ENCODE data around the gene CD6.

CD6 gene

DNA sequence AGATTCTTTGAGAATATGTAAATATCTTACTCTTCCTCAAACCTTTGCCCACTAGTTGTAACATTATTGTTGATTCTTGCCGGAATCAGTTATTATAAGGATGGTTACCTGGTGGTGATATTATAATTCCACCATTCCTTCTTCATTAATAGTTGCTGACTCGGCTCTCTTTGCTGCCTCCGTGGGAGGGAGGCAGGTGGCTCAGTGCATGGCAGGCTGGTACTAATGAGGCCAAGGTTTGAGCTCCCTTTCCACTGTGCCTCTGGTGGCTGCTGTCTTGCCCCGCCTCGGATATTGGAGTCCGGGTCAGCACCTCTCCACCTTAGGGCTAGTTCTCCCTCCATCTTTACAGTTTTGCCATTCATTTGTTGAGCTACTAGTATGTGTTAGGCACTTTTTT, 12.7 kb downstream of the CD6 start:
- DNase-seq (ENCODE audit: low spot score) = no peak

DNA sequence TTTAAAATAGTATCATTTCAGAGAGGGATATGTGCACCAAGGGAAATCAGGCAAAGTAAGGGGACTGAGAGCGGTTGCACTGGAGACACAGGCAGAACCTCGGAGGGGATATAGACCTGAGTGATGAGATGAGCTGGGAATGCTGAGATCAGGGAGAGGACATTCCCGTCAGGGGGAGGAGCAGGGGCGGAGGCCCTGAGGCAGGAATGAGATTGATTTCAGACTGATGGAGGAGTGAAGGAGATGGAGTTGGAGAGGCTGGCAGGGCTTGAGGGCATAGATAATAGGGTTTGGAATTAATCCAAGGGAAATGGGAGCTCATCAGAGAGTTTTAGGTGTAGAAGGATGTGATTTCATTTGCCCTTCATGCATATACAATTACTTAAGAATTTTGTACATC, 13.2 kb downstream of the CD6 start:
- DNase-seq (ENCODE audit: low spot score) = no peak

DNA sequence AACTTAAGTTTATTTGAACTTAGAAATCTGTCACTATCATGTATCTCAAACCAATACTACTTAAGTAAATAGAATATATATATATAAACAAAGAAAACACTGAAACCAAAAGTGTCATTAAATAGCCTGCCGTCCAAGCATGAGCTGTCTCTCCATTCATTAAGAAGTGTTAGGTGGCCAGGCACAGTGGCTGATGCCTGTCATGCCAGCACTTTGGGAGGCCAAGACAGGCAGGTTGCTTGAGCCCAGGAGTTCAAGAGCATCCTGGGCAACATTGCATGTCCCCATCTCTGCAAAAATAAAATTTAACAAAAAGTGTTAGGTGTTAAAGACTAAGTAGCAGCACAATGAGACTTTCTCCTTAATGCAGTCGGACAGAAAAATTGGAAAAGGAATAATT, 14.0 kb downstream of the CD6 start:
- no peak for DNase-seq (ENCODE audit: low spot score)

DNA sequence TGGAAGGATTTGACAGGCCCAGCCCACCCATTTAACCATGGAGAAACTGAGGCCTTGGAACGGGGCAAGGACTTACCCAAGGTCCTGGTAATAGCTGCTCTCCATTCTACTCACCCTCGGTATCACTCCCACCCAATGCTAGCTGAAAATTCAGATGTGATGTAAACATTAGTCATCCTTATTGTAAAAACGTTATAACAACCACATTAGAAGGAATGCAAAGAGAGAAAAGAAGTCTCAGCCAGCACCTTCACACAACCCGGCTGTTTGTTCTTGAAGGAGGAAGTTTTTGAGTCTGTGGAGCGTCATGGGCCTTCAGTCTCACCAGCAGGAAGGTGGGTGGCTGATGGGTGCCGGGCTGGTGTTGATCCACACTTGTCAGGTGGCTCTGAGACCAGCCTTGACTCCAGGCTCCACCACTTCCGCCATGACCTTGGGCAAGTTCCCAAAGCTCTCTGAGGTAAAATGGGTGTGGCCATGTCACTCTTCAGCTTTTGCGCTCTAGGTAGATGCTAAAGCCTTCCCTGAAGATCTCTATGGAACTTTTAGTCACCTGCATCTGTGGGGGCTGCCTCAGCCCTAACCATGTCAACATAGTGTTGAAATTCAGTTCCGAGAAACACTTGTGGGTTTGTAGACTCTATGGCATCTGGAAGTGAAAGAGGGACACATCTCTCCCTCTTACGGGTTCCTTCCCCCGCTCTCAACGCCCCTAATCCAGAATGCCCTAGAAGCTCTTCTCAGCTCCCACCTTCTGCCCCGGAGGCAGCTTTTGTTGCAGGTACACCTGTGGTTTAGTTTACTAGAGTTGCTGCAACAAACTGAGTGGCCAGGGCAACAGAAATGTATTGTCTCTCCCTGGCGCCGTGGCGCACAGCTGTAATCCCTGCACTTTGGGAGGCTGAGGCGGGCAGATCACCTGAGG, 14.8 kb downstream of the CD6 start:
- DNase-seq (ENCODE audit: low spot score) = no peak

DNA sequence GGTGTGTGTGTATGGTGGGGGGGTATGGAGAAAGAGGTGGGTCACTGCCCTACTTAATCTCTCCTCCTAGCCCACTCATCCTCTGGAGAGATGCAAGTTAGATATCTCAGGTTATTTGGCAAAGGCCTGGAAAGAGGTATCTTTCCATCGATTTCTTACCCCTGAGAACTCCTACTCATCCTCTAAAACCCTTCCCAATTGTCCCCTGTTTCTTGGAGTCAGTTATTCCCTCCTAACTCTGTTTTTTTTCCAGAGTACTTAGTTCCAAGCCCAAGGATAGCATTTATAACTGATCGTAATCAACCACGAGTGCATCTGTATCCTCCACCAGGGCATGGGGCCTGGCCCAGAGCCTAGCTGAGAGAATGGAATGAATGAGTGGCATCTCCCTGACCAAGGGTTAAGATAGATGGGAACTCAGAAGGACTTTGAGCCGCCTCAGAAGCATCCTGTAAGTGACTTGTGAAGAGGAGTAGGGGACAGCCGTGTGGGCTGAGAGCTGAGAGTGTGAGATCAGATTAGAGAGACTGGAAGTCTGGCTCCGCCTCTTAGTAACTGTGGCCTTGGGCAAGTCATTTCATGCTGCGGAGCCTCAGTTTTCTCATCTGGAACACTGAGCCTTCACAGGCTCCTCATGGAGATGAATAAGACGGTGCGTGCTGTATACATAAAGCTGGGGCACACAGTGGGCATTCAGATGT, 16.2 kb downstream of the CD6 start:
- no peak for DNase-seq (ENCODE audit: low spot score)

DNA sequence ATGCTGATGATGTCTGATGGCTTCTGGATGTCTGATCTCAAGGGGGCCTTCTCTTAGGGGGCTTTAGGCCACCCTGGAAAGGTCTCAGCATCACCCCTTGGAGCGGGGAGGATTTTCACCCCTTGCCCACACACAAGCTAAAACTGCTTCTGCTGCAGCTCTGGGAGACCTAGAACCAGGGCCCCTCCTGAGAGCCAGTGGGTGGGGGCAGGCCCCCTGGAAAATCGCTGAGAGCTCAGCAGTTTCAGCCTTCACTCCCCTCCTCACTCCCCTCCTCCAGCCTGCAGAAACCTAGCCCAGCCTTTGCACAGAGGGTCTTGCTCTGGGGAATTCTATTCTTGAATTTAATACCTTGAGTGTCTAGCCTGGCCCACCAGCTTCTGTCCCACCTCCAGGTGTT, 17.2 kb downstream of the CD6 start:
- DNase-seq (ENCODE audit: low spot score) = no peak

DNA sequence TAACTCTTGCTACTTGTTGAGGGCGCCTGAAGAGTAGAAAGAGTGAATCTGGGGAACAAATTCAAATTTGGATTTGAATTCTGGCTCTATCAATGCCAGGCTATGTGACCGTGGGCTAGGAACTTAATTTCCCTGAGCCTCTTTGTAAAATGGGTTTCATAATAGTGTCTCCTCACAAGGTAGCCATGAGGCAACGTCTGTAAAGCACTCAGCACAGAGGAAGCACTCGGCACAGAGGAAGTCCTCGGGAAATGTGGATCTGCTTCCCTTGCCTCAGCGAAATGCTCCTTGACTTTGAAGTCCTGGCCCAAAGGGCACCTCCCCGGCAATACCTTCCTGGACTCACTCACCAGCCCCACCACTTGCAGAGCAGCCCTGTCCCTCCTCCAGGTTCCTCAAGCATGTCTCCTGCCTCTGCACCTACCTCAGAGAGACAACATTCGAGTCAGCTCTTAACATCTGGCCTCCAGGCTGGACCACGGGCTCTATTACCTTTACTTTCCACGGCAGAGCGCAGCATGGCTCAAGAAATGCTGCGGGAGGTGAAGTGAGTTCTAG, 17.7 kb downstream of the CD6 start:
- no peak for DNase-seq (ENCODE audit: low spot score)

DNA sequence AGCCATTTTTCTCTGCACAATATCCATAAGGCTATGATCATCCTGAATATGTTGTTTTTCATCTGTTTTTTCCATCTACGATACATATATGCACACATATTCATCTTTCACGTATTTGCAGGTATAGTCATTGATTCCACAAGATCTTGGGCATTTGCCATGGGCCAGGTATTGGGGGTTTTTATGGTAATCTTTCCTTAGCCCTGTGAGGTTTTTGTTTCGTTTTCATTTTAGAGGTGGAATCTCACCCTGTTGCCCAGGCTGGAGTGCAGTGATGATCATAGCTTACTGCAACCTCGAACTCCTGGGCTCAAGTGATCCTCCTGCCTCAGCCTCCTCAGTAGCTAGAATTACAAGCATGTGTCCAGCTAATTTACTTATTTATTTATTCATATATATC, 20.0 kb downstream of the CD6 start:
- DNase-seq (ENCODE audit: low spot score) = no peak

DNA sequence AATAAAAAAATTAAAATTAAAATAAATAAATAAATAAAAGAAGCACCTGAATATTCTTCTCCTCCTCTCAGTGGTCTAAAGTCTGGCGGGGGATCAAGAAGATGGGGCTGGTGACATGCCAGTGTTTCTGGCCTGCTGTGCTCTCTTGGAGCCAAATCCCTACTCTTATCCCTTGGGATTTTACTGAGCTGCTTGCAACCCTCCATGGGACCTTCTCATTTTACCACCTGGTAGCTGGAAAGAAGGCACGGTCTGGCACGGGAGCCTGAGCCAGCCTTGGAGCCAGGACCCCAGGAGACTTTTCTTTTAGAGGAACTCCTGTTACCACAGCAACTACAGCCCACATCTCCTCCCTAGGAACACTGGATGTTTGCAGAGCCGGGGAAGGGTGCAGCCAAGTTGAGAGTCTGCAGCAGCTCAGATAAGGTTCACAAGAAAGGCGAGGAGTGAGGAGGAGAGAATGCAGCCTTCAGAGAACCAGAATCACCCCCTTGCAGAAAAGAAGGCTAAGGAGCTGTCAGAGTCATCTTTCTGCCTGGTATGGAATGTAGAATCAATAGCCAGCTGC, 21.4 kb downstream of the CD6 start:
- DNase-seq (ENCODE audit: low spot score) = no peak

DNA sequence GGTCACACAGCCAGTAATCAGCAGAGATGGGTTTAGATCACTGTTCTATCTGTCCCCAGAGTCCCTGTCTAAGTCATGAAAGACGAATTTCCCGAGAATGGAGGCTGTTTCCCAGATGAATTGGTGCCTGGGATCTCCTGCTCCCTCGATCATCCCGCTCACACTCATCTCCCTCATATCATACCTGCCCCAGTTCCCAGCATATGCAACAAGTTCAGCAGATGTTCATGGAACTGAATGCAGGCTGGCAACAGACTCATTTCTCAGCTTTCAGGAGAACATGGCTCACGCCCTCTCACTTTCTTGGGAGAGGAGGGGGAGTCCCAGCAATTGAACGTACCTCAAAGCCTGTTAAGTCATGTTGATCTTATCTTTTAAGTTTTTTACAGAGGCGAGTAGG, 22.1 kb downstream of the CD6 start:
- no peak for DNase-seq (ENCODE audit: low spot score)

DNA sequence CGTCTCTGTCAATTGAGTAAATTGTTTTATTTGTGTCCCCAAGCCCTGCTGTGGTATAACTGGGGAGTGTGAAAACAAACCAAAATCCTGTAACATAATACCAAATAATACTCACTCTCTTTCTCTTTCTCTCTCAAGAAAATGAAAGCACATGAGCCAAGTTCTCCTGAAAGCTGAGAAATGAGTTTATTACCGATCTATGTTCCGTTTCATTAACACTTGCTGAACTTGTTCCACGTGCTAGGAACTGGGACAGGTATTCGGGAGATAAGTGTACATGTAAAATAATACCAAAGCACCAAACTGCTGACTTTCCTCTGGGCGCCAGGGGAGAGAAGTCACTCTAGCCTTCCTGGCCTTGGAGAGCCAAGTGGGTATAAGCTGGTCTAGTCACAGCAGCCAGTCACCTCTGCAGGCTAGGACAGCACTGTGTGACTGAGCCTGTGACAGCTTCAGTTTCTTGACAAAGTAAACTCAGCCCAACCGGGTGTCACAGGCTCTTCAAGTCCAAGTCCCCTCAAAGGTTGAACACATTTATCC, 23.1 kb downstream of the CD6 start:
- DNase-seq (ENCODE audit: low spot score) = no peak

DNA sequence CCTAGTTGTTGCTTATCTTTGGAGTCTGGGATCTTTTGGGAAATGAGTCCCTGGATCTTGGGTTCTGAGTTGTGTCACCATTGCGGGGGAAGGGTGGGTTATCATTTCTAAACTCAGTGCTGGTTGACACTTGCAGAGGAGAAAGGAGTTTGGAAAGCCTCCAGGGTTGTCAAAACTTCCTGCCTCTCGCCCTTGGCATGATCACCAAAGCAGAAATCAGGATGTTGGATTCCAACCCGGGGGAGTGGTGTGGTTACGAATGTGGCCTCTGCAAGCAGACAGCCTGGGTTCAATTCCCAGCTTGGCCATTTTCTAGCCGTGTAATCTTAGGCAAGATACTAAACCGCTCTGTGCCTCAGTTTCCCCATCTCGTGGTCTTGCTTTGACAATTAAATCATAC, 24.3 kb downstream of the CD6 start:
- DNase-seq (ENCODE audit: low spot score) = no peak

DNA sequence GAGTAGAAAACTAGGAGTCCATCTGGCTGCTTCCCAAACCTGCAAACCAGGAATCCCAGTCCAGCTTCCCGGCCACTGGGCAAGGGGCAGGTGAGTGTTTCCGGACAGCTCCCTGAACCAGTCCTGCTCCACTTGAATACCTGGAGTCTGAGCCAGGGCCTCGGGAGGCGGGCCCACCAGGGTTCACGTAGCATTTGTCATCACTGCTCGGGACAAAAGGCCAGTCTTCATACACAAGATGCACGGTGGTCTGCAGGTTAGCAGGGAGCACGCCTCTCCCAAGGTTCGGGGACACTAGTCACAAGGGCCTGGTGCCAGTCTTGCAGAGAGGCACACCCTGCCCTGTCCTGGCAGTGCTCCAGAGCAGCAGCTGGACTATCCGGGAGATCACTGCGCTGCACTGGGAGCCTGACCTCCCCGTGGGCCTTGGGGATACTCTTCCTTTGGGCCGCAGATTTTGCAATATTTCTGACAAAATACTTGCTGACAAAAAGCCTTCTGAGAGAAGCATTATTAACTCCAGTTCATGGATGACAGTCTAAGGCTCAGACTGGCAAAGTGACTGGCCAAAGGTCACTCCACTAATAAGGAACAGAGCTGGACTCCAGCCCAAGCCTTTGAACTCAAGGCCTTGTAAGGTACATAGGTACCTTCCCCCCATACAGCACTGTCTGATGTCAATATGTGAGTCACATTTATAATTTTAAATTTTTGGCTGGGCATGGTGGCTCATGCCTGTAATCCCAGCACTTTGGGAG, 25.1 kb downstream of the CD6 start:
- DNase-seq (ENCODE audit: low spot score) = no peak

DNA sequence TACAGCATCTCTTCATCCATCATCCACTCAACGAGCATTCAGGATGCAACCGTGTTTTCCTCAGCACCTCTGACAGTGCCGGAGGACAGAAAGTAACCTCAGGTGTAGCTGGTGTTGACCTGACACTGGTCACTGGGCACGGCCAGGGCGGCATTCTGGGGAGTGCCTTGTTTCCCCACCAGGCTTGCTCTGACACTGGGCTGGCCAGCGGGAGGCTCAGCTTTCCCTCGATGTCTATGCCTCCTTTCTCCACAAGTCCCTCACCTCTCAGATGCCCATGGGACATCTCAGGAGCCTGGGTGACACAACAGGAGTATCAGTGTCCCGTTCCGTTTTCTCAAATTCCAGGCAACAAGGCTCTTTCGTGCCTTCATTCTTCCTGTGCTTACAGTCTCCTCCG, 28.9 kb downstream of the CD6 start:
- DNase-seq (ENCODE audit: low spot score) = no peak

DNA sequence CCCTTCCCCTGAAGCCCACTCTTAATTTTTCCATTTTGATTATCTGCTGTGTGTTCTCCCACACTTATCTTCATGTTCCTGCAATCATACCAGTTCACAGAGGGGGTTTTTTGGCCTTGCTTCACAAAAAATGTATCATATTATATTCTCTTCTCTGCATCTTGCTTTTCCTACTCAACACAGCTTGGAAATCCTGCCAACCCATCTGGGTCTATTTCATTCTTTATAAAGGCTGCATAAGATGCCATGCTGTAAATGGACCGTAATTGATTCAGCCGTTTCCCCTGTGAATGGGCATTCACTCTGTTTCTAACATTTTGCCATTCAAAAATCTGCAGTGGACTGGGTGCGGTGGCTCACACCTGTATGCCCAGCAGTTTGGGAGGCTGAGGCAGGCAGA, 30.5 kb downstream of the CD6 start:
- DNase-seq (ENCODE audit: low spot score) = no peak

DNA sequence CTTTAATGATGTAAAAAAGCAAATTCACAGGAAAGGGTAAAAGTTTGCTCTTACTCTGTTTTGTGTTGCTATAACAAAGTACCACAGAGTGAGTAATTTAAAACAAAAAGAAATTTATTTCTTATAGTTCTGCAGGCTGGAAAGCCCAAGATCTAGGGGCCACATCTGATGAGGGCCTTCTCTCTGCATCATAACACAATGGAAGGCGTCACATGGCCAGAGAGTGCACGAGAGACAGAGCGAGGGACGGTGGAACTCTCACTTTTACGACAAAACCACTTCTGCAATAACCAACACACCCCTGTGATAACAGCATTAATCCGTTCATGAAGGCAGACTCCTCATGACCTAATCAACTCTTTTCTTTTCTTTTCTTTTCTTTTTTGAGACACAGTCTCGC, 31.1 kb downstream of the CD6 start:
- DNase-seq (ENCODE audit: low spot score) = no peak

DNA sequence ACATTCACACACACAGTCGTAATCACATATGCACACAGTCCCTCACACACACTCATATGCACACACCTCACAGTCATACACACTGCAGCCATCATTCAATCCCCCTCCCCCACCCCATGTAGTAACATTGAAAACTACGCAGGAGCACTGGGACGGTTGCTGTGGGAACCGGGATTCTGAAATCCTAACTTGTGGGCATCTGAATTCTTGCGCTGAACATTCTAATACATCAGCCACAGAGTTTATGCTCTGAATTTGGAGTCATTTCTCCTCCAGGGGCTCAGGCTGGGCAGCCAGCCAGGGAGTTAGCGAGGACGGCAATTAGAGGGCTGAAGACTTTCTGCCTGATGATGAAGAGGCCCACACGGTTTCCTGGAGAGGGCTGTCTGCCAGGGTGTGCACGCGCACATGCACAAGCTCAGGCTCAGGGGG, 32.7 kb downstream of the CD6 start:
- DNase-seq (ENCODE audit: low spot score) = no peak

DNA sequence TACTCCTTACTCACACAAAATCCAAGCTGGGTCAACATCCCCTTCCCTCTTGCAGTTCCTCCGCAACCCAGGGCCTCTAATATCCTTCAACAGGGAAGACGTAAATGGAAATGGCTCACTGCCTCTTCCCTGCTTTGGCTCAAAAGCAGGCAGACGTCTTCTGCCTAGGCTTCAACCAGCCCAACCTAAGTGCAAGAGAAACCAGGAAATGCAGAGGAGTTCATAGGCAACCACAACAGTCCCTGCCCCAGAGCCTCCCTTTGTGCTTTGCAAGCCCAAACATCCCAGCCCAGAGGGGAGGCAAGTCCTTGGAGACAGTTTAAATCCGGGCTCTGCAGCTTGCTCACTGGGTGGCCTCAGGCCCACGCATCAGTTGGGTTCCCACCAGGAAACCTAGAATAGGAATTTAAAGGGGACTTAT, 33.3 kb downstream of the CD6 start:
- no peak for DNase-seq (ENCODE audit: low spot score)

DNA sequence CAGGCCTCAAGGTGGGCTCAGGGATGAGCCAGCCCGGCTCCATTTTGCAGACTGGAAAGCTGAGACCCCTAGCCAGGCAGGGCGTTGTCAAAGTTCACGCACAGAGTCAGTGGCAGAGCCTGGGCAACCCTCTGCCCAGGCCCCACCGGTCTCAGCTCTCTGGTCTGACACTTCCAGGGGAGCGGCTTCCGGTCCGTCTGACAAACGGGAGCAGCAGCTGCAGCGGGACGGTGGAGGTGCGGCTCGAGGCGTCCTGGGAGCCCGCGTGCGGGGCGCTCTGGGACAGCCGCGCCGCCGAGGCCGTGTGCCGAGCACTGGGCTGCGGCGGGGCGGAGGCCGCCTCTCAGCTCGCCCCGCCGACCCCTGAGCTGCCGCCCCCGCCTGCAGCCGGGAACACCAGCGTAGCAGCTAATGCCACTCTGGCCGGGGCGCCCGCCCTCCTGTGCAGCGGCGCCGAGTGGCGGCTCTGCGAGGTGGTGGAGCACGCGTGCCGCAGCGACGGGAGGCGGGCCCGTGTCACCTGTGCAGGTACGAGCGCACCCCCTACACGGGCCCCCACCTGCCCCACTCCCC, 36.0 kb downstream of the CD6 start:
- DNase-seq (ENCODE audit: low spot score) = no peak

DNA sequence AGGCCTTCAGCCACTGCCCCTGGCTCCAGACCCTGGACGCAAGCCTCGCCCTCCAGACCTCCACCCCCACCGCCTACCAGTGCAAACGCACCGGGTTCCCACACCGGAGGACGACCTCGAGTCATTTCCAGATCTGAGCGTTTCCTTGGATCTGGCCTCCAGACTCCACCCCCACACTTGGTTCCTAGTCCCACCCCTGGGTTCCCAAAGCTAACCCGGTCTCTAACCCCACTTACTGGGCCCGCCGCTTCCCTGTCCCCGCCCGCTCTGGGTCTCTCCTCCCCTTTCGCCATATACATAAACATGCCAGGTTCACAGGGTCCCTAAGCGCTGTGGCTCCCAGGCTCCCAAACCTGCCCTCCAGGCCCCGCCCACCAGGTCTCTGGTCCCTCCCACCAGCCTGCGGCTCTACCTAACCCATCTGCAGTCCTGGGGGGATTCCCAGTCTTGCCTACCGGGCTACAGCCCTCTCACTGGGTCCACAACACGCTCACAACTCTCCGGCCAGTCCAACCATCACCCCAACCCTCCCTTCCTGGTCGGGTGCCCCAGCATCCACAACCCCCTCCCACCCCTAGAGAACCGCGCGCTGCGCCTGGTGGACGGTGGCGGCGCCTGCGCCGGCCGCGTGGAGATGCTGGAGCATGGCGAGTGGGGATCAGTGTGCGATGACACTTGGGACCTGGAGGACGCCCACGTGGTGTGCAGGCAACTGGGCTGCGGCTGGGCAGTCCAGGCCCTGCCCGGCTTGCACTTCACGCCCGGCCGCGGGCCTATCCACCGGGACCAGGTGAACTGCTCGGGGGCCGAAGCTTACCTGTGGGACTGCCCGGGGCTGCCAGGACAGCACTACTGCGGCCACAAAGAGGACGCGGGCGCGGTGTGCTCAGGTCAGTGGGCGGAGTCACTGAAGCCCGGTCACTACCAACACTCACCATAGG, 36.7 kb downstream of the CD6 start:
- no peak for DNase-seq (ENCODE audit: low spot score)
